NB4 (cell line): Measurements from ENCODE around the gene GPSM1.

ENCODE experiments used
- CTCF ChIP-seq: IDR thresholded peaks from one replicate; pipeline ENCODE4 v1.5.1; 2012; ENCODE audit warnings: low read depth, low read length
- MAX ChIP-seq: IDR thresholded peaks from 2 replicates; pipeline ENCODE4 v1.6.1; 2011; ENCODE audit warnings: low read depth, low read length
- MYC ChIP-seq: IDR thresholded peaks from 2 replicates; pipeline ENCODE4 v1.6.1; 2011; ENCODE audit warnings: low read depth, low read length
- POLR2A ChIP-seq: IDR thresholded peaks from 2 replicates; pipeline ENCODE4 v1.6.1; 2011; ENCODE audit warnings: mild to moderate bottlenecking; ENCODE audit not compliant: insufficient read length; ENCODE audit errors: extremely low read depth

GRCh38 chr9:136327304-136327974 lies at the start of gene GPSM1:
- TF ChIP-seq MAX = no peak
- no peak for TF ChIP-seq CTCF
- no peak for TF ChIP-seq POLR2A
- no peak for TF ChIP-seq MYC
